ENCODE results near the gene KSR1.

GRCh38 chr17:27433521-27433920 is 22.7 kb upstream of the KSR1 start:
- no peak for TF ChIP-seq ZNF318 (IDR thresholded peaks at IDR 0.05; ENCODE audit: borderline replicate concordance in 1 of 2, low read depth in 1 of 2)
- no peak for TF ChIP-seq NFIC (IDR thresholded peaks at IDR 0.05)
- TF ChIP-seq STAT6 (CRISPR knock-in tag; IDR thresholded peaks at IDR 0.05), result no peak
- no peak for TF ChIP-seq TARDBP (IDR thresholded peaks at IDR 0.05)
- no peak for TF ChIP-seq ZNF586 (CRISPR knock-in tag; conservative IDR thresholded peaks at IDR 0.05)
- TF ChIP-seq CREM (IDR thresholded peaks at IDR 0.05; ENCODE audit: low read depth), result no peak
- TF ChIP-seq MAFK (IDR thresholded peaks at IDR 0.05; ENCODE audit: low read length), result no peak
- no peak for TF ChIP-seq KDM1A (IDR thresholded peaks at IDR 0.05)
- TF ChIP-seq CTCF (IDR thresholded peaks at IDR 0.05 in 2 of 3, conservative IDR thresholded peaks at IDR 0.05 in 1 of 3; ENCODE audit: insufficient read depth in 2 of 3, low read depth in 1 of 3, low read length in 3 of 3), result no peak
- TF ChIP-seq GTF2F1 (IDR thresholded peaks at IDR 0.05; ENCODE audit: low read depth, low read length), result no peak
